Right lobe of liver (tissue), 6 donors: ENCODE results near the gene RAI1. TPM values are rescaled to one million over a fixed set of nuclear protein-coding genes. Genes with fewer than 3 reads are reported as not detected.
A peak's percentile ranks its signal among the peaks of the same experiment; 100 is the strongest.

Source experiments
- ATAC-seq, 4 donors: fragments of 200-7000 bp; cut with Tn5 transposase; one replicate each; pipeline ENCODE4 v1.9.1; 2020; ENCODE audit warnings: mild to moderate bottlenecking in 4 of 4, moderate library complexity in 4 of 4
- DNase-seq, 3 donors: peaks; one replicate each; pipeline ENCODE4 v3.0.0-alpha.2; 2020
- H3K27ac ChIP-seq, 3 donors: fragments of 200-600 bp; one replicate each; pipeline ENCODE4 v1.8.0; 2022
- H3K27me3 ChIP-seq, 2 donors: fragments of 200-600 bp; one replicate each; pipeline ENCODE4 v1.8.0; 2022
- H3K36me3 ChIP-seq, 4 donors: fragments of 200-600 bp; sonication (generic) in 1 of 4; one replicate each; pipeline versions ENCODE4 v1.5.1 to v1.8.0; 2017 to 2022; ENCODE audit warnings: control low read depth in 1 of 4
- H3K4me1 ChIP-seq, 4 donors: fragments of 200-600 bp; sonication (generic) in 1 of 4; one replicate each; pipeline versions ENCODE4 v1.5.1 to v1.8.0; 2017 to 2022; ENCODE audit warnings: control low read depth in 1 of 4
- H3K4me3 ChIP-seq, 3 donors: fragments of 200-600 bp; one replicate each; pipeline ENCODE4 v1.8.0; 2022
- H3K9me3 ChIP-seq, 4 donors: fragments of 200-600 bp; sonication (generic) in 1 of 4; one replicate each; pipeline versions ENCODE4 v1.5.1 to v1.8.0; 2017 to 2022; ENCODE audit warnings: control low read depth in 1 of 4
- CTCF ChIP-seq, 4 donors: fragments of 200-600 bp in 3 of 4; fragments of 450-650 bp in 1 of 4; IDR thresholded peaks; one replicate each; pipeline versions ENCODE4 v1.5.1 to v1.8.0; 2016 to 2022; ENCODE audit warnings: antibody characterized with exemption in 4 of 4, mild to moderate bottlenecking in 2 of 4
- POLR2A ChIP-seq: fragments of 450-650 bp; IDR thresholded peaks from one replicate; pipeline ENCODE4 v1.6.1; 2017; ENCODE audit warnings: antibody characterized with exemption, mild to moderate bottlenecking
- WGBS: methylation state at CpG from one replicate; pipeline ENCODE4 v1.1.6; 2018; ENCODE audit warnings: low coverage, low lambda C conversion rate; ENCODE audit not compliant: insufficient coverage; ENCODE audit errors: missing lambda C conversion rate; 5-methylcytosine and 5-hydroxymethylcytosine counted together
- intact Hi-C, 2 donors: fragments of 100-400 bp; cut with DNase I; formaldehyde crosslinking; loops; one replicate each; pipeline versions ENCODE4 v1.11.2 to v1.14.1; 2022
- total RNA-seq, 6 experiments: library from RNA; depleted of rRNA in 2 of 6; stranded (reverse); fragments of >200 nt in 2 of 6; fragmentation: NEBNext Ultra II Directional in 3 of 6; extraction: Animal tissue kit (Norgen Biotek cat#: 25700) in 3 of 6; gene quantifications; one replicate each; pipeline versions ENCODE4 v1.1.0 to v1.2.4, GENCODE V29; 2016 to 2023
- donor health status: DM: no; HTN: yes; CAD: no.
- donor health status: DM: no; HTN: no; CAD: no.
- donor health status: DM: no; HTN: no; CAD: no.
- donor health status: DM: no; HTN: yes; CAD: no.
- donor health status: DM: no; HTN: yes; CAD: no.

The RAI1 gene
- total RNA-seq, 6 experiments from 2014 or later: 6.1 to 14.5 (median 8.4) TPM

DNA sequence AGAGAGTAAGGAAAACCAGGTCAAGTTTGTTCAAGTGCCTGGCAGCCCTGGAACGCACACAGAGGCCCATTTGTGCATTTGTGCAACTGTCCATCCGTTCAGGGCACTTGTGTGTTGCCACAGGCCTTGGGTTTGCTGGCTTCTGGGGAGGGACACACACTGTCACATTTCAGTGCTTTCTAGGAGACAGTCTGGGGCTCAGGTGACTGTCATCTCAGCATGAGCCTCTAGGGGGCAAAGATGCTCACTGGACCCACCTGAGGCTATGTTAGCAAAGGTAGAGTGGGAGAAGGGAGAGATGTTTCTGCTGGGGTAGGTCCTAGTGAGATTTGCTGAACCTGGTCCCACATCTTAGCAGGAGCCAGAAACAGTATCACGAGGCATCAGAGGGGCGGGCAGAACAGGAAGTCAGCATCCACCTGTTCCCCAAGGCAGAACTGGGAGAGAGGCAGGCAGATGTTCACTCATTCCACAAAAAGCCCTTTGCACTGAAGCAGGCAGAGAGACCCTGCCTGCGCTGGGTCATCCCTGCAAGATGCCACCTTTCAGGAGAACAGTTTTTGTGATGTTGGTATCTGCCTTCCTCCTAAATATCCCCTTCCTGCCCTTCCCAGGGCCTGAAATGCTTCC is 48.5 kb downstream of the RAI1 start:
- Histone ChIP-seq H3K27me3 (no peaks in the 10 kb centered on the region), H3K9me3 (no peaks in the 10 kb centered on the region), H3K4me1 (no peaks in the 10 kb centered on the region), H3K4me3 (no peak overlapping the region), H3K36me3 (no peaks in the 10 kb centered on the region), H3K27ac (no peak overlapping the region)
- peak; percentile 61 to 81 (median 70) for ATAC-seq
- 18% methylated on average over 2 of the region's 5 CpGs for WGBS
- intact Hi-C loops: no loop called here
- TF ChIP-seq CTCF (IDR thresholded peaks at IDR 0.05) (peak; percentile 48 to 64 (median 58)), POLR2A (no peak)
- no peak for DNase-seq

- no peak for ATAC-seq
- H3K36me3 ChIP-seq: no peaks in the 10 kb centered on the region
Measured at GRCh38 chr17:17730250-17730935, 49.1 kb downstream of the RAI1 start.

GRCh38 chr17:17732444-17732843 is 51.2 kb downstream of the RAI1 start:
- no CpG with 5 or more reads among the region's 4 CpGs for WGBS
- DNase-seq: no peak

More at GRCh38 chr17:17730250-17730935, 49.1 kb downstream of the RAI1 start:
- WGBS: no CpG with 5 or more reads among the region's 14 CpGs
- Histone ChIP-seq H3K9me3 (no peaks in the 10 kb centered on the region), H3K4me1 (no peaks in the 10 kb centered on the region), H3K27me3 (no peaks in the 10 kb centered on the region), H3K27ac (no peak overlapping the region), H3K4me3 (no peak overlapping the region)
- intact Hi-C loops: no loop called here
- TF ChIP-seq POLR2A (no peak), CTCF (IDR thresholded peaks at IDR 0.05) (no peak)
- DNase-seq: no peak

DNA sequence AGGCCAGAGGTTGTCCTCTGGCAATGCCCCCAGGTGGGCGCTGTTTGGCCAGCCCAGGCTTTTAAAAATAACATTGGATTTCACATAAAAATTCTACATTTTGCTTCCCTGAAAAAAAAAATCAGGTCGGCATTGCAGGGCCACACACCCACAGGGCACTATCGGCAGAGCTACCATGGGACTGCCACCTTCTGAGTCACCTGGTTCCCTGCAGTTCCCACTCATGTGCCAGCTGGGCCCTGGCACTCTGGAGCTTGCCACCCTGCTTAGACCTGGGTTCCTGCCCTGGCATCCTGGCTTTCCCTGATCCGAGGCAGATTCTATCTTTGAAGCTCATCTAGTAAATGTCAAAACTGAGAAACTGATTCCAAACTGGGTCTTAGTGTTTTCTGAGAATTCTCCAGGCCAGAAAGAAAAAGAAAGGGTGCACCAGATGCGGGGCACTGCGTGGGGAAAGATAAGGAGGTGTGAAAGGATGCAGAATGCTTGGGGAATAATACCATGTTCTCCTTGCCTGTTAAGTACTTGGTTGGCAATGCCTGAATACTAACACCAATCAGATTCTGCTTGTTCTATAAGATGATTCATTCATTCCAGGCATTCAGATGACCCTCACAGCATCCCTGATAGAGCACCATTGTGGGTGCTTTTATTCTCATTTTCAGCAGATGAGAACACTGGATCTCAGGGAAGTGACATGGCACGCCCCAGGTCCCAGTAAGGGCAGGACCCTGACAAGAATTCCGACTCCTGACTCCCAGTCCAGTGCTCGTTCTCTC is 51.8 kb downstream of the RAI1 start:
- H3K4me1 ChIP-seq: no peaks in the 10 kb centered on the region
- intact Hi-C loops: no loop called here
- TF ChIP-seq POLR2A (no peak), CTCF (IDR thresholded peaks at IDR 0.05) (no peak)
- ATAC-seq: no peak
- whole genome bisulfite sequencing: 92% methylated on average over 6 of the region's 9 CpGs
- H3K27me3 ChIP-seq: no peaks in the 10 kb centered on the region
- no peaks in the 10 kb centered on the region for H3K36me3 ChIP-seq
- no peaks in the 10 kb centered on the region for H3K9me3 ChIP-seq
- H3K4me3 ChIP-seq: no peak overlapping the region
- DNase-seq: no peak
- no peak overlapping the region for H3K27ac ChIP-seq

More at GRCh38 chr17:17732444-17732843, 51.2 kb downstream of the RAI1 start:
- intact Hi-C loops: no loop called here
- Histone ChIP-seq H3K27ac (no peak overlapping the region), H3K4me1 (no peaks in the 10 kb centered on the region), H3K27me3 (no peaks in the 10 kb centered on the region), H3K4me3 (no peak overlapping the region), H3K36me3 (no peaks in the 10 kb centered on the region), H3K9me3 (no peaks in the 10 kb centered on the region)
- TF ChIP-seq CTCF (IDR thresholded peaks at IDR 0.05) (no peak), POLR2A (no peak)
- no peak for ATAC-seq
